ENCODE results near the gene CDSN.

The CDSN gene

GRCh38 chr6:31125162-31125561 is 4.9 kb upstream of the CDSN start:
- no peak overlapping the region for H3K4me3 ChIP-seq (ENCODE audit: low read depth, low read length)
- no peak for DNase-seq (ENCODE audit: low read depth)
- no peak for TF ChIP-seq CTCF (IDR thresholded peaks at IDR 0.05; ENCODE audit: insufficient read depth, low read depth, low read length, missing control alignments)

GRCh38 chr6:31122791-31123706 is 2.8 kb upstream of the CDSN start:
- no peak for DNase-seq (ENCODE audit: low read depth)
- TF ChIP-seq CTCF (IDR thresholded peaks at IDR 0.05; ENCODE audit: insufficient read depth, low read depth, low read length, missing control alignments): no peak
- H3K4me3 ChIP-seq (ENCODE audit: low read depth, low read length): no peak overlapping the region

DNA sequence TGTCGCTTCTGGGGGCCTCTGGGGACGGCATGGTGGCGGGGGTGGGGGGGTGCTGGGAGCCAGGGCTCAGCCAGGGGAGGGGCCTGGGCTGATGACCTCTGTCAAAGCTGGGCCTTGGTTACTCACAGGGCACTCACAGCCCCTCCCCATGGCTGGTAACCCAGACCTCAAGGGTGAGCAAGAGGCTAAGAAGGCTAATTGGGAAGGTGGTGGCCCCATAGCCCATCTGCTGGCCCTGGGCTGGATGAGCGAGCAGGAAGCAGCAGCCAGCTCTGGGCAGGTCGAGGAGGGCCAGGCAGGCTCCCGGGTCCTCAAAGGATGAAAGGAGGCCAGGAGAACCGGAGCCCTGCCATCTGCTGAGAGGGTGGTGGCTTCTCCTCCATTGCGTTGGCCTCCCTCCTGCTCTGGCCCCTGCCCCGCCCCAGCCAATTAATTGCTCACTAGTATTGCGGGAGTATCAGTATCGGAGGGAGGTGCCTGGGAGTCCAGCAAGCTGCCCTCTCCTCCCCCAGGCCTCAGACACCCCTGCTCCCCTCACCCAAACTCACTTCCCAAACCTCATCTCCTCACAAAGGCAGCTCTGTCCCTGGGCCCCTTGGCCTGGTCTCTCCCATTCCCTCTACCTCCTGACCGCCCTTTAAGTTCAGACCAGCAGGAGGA is 1.0 kb upstream of the CDSN start:
- DNase-seq (ENCODE audit: low read depth): no peak
- TF ChIP-seq CTCF (IDR thresholded peaks at IDR 0.05; ENCODE audit: insufficient read depth, low read depth, low read length, missing control alignments): no peak
- no peak overlapping the region for H3K4me3 ChIP-seq (ENCODE audit: low read depth, low read length)

GRCh38 chr6:31118178-31118577 is 2.1 kb downstream of the CDSN start:
- no peak overlapping the region for H3K4me3 ChIP-seq (ENCODE audit: low read depth, low read length)
- no peak for TF ChIP-seq CTCF (IDR thresholded peaks at IDR 0.05; ENCODE audit: insufficient read depth, low read depth, low read length, missing control alignments)
- DNase-seq (ENCODE audit: low read depth): no peak

- TF ChIP-seq CTCF (IDR thresholded peaks at IDR 0.05; ENCODE audit: insufficient read depth, low read depth, low read length, missing control alignments): no peak
- DNase-seq (ENCODE audit: low read depth): no peak
- no peak overlapping the region for H3K4me3 ChIP-seq (ENCODE audit: low read depth, low read length)
Observed at GRCh38 chr6:31116661-31117385, 3.4 kb downstream of the CDSN start.

DNA sequence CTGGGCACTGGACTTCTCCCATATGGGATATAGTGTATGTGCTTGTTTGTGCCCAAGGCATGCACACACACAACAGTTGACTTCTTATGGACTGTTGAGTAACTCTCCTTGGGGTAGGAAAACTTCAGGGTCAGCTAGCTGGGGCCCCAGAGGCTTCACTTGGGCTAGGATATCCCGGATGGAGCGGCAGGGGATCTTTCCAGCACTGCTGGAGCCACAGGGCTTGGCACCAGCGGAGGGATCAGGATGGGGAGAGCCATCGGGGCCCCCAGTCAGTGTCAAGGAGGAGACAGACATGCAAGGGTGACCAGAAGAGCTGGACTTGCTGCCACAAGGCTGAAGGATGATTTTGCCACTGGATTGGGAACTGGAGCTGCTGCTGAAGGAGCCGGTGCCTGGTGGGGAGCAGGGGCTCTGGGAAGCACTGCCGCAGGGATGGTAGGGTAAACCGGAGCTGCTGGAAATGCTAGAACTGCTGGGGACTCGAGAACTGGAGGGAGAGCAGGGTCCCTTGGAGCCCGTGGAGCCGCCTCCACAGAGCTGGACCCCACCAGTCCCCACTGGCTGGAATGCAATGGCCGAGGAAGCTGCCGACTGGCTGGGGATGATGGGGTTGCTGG is 4.2 kb downstream of the CDSN start:
- H3K4me3 ChIP-seq (ENCODE audit: low read depth, low read length): no peak overlapping the region
- no peak for DNase-seq (ENCODE audit: low read depth)
- TF ChIP-seq CTCF (IDR thresholded peaks at IDR 0.05; ENCODE audit: insufficient read depth, low read depth, low read length, missing control alignments): no peak

Measured in GM12865 (cell line).